ENCODE results near the gene CREB3L4.
A peak's percentile ranks its signal among the peaks of the same experiment; 100 is the strongest.

CREB3L4 gene

GRCh38 chr1:153967107-153967999, at the start of gene CREB3L4:
CREB3L4 (plus strand) TSS chr1:153967902; CDS start chr1:153968526, 624 bp downstream.
- DNase-seq, result peak; percentile 99

GRCh38 chr1:153919876-153920852, 47.5 kb upstream of the CREB3L4 start:
- DNase-seq, result peak; percentile 95

- DNase-seq, result peak; percentile 39
These were observed 46.5 kb upstream of the CREB3L4 start for GRCh38 chr1:153921080-153921802.

GRCh38 chr1:153921803-153922075, 46.0 kb upstream of the CREB3L4 start:
- DNase-seq, result no peak

GRCh38 chr1:153922076-153922971, 45.4 kb upstream of the CREB3L4 start:
- DNase-seq, result peak; percentile 97

GRCh38 chr1:153922972-153923925, 44.5 kb upstream of the CREB3L4 start, which contains the start of gene GATAD2B:
GATAD2B (minus strand) TSS chr1:153922972; CDS start chr1:153828347, 94,625 bp downstream.
- DNase-seq, result peak; percentile 100

GRCh38 chr1:153926405-153926804, 41.3 kb upstream of the CREB3L4 start:
- no peak for DNase-seq

- DNase-seq, result no peak
These were observed 39.5 kb upstream of the CREB3L4 start for GRCh38 chr1:153928245-153928644.

GRCh38 chr1:153928791-153929341, 38.8 kb upstream of the CREB3L4 start:
- DNase-seq, result no peak

- DNase-seq, result no peak
These were observed 38.3 kb upstream of the CREB3L4 start for GRCh38 chr1:153929426-153929825.

GRCh38 chr1:153929981-153930948, 37.4 kb upstream of the CREB3L4 start:
- DNase-seq, result no peak

GRCh38 chr1:153932156-153933131, 35.3 kb upstream of the CREB3L4 start:
- DNase-seq, result no peak

GRCh38 chr1:153933430-153933829, 34.3 kb upstream of the CREB3L4 start:
- DNase-seq, result no peak

GRCh38 chr1:153933955-153934354, 33.7 kb upstream of the CREB3L4 start:
- DNase-seq, result no peak

- DNase-seq, result no peak
These were observed 33.0 kb upstream of the CREB3L4 start for GRCh38 chr1:153934746-153935145.

- DNase-seq, result no peak
These were observed 31.5 kb upstream of the CREB3L4 start for GRCh38 chr1:153936011-153936802.

- no peak for DNase-seq
These were observed 30.4 kb upstream of the CREB3L4 start for GRCh38 chr1:153937331-153937730.

All from OCI-M1 (cell line).